D721Med (cell line): ENCODE data around the gene PANK2.
"Not testable (repeated sequence)": the region's sequence is repeated elsewhere in the genome, so short reads cannot be mapped to it uniquely, and the experiment has no call there.

Source experiments
- DNase-seq: peaks from one replicate; pipeline ENCODE4 v3.0.0; 2011; ENCODE audit warnings: low spot score; ENCODE audit not compliant: insufficient read length
- FAIRE-seq: peaks from 2 replicates; lab custom pipeline; 2011; peaks lifted over from hg19 to GRCh38; lab: Jason Lieb, UNC
- TF ChIP-seq, protein P1 (sequence below): IDR thresholded peaks from 2 replicates; pipeline ENCODE4 v1.5.1; 2012; ENCODE audit warnings: mild to moderate bottlenecking, control low read depth; ENCODE audit not compliant: insufficient read depth; ENCODE audit errors: missing control alignments

PANK2 gene

DNA sequence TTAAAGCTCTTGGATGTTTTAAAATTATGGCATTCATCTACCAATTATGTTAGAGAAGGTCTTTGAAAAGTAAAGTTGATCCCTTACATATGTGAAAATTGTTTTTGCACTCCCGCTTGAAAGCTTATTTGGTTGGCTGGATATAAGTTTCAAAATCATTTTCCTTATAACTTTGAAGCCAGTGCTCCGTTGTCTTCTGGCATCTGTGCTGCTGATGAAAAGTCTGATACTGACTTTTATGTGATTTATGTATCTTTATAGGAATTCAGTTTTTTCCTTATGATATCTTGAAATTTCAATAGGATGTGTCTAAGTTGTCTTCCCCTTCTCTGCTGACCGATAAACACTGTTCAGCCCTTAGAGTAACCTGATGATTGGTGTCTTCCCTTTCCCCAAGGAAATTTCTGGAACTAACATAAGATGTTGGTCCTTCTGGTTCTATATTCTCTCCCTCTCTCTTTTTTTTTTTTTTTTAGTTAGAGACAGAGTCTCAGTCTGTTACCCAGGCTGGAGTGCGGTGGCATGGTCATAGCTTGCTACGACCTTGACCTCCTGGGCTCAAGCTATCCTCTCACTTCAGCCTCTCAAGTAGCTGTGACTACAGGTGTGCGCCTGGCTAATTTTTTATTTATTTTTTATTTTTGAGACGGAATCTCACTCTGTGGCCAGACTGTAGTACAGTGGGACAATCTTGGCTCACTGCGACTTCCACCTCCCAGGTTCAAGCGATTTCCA is 12.7 kb downstream of the PANK2 start:
- no peak for FAIRE-seq
- DNase-seq = no peak
- TF ChIP-seq, protein P1, sequence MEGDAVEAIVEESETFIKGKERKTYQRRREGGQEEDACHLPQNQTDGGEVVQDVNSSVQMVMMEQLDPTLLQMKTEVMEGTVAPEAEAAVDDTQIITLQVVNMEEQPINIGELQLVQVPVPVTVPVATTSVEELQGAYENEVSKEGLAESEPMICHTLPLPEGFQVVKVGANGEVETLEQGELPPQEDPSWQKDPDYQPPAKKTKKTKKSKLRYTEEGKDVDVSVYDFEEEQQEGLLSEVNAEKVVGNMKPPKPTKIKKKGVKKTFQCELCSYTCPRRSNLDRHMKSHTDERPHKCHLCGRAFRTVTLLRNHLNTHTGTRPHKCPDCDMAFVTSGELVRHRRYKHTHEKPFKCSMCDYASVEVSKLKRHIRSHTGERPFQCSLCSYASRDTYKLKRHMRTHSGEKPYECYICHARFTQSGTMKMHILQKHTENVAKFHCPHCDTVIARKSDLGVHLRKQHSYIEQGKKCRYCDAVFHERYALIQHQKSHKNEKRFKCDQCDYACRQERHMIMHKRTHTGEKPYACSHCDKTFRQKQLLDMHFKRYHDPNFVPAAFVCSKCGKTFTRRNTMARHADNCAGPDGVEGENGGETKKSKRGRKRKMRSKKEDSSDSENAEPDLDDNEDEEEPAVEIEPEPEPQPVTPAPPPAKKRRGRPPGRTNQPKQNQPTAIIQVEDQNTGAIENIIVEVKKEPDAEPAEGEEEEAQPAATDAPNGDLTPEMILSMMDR = no peak

DNA sequence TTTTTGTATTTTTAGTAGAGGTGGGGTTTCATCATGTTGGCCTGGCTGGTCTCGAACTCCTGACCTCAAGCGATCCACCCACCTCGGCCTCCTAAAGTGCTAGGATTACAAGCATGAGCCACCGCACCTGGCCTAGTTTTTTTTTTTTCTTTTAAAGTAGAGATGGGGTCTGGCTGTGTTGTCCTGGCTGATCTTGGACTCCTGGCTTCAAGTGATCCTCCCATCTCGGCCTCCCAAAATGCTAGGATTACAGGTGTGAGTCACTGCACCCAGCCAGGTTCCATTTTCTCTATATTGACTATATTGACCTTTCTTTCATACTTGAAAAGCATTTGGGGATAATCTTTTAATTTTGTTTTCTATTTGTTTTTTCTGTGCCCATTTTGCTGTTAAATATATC is 13.3 kb downstream of the PANK2 start:
- FAIRE-seq (no peak), DNase-seq (no peak)
- TF ChIP-seq, protein P1 = no peak

- TF ChIP-seq, protein P1 = no peak
- FAIRE-seq (no peak), DNase-seq (no peak)
Observed at GRCh38 chr20:3904224-3904623, 15.0 kb downstream of the PANK2 start.

GRCh38 chr20:3904857-3905256 is 15.7 kb downstream of the PANK2 start:
- TF ChIP-seq, protein P1 = no peak
- FAIRE-seq (no peak), DNase-seq (no peak)

DNA sequence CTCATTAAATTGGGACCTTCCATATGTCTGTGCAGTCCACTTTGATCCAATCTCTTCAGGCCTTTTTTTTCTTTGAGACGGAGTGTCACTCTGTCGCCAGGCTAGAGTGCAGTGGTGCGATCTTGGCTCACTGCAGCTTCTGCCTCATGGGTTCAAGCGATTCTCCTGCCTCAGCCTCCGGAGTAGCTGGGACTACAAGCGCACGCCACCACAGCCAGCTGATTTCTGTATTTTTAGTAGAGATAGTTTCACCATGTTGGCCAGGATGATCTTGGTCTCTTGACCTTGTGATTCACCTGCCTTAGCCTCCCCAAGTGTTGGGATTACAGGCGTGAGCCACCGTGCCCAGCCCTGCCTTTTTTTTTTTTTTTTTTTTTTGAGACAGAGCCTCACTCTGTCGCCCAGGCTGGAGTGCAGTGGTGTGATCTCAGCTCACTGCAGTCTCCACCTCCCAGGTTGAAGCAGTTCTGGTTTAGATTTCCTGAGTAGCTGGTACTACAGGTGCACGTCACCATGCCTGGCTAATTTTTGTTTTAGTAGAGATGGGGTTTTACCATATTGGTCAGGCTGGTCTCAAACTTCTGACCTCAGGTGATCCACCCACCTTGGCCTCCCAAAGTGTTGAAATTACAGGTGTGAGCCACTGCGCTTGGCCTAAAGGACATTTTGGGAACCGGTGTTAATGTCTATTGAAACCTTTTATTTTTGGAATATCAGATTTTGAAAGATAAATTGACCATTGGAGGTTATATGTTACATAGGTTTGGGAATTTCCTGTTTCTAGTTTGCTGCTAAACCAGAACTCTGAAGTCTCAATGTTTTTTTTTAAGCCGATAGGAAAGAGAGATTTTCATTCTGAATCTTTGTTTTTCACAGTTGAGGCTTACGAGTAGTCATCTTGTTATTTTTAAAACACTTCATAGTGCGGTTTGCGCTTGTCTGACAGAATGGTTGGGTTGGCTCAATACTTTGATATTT is 17.8 kb downstream of the PANK2 start:
- not testable (repeated sequence) for DNase-seq, FAIRE-seq

GRCh38 chr20:3908667-3909066 is 19.5 kb downstream of the PANK2 start:
- no peak for FAIRE-seq

GRCh38 chr20:3909952-3910366 is 20.8 kb downstream of the PANK2 start:
- DNase-seq (no peak), FAIRE-seq (no peak)
- TF ChIP-seq, protein P1 = no peak

More at GRCh38 chr20:3908667-3909066, 19.5 kb downstream of the PANK2 start:
- DNase-seq = no peak
- TF ChIP-seq, protein P1 = no peak
